GM19397 (cell line): Measurements from ENCODE around the gene AGGF1.
"Not testable (repeated sequence)": the region's sequence is repeated elsewhere in the genome, so short reads cannot be mapped to it uniquely, and the experiment has no call there.

Experiments
- ATAC-seq: cut with Tn5 transposase; IDR thresholded peaks from one replicate; pipeline ENCODE4 v1.9.1; 2021; ENCODE audit warnings: mild to moderate bottlenecking, moderate library complexity; ENCODE audit not compliant: unreplicated experiment

The AGGF1 gene

GRCh38 chr5:77024490-77024889 is 5.7 kb upstream of the AGGF1 start:
- no peak for ATAC-seq

GRCh38 chr5:77028631-77029375 is 1.4 kb upstream of the AGGF1 start:
- no peak for ATAC-seq

- no peak for ATAC-seq
Observed at GRCh38 chr5:77029376-77029885, 773 bp upstream of the AGGF1 start.

- no peak for ATAC-seq
Observed at GRCh38 chr5:77031891-77032290, 1.7 kb downstream of the AGGF1 start.

GRCh38 chr5:77032635-77033034 is 2.4 kb downstream of the AGGF1 start:
- ATAC-seq: no peak

- no peak for ATAC-seq
Observed at GRCh38 chr5:77033338-77033737, 3.1 kb downstream of the AGGF1 start.

GRCh38 chr5:77035950-77036349 is 5.7 kb downstream of the AGGF1 start:
- ATAC-seq: no peak

GRCh38 chr5:77046416-77047073 is 16.3 kb downstream of the AGGF1 start:
- no peak for ATAC-seq

- ATAC-seq: no peak
Observed at GRCh38 chr5:77064040-77064439, 33.8 kb downstream of the AGGF1 start.

- ATAC-seq: no peak
Observed at GRCh38 chr5:77065256-77065655, 35.1 kb downstream of the AGGF1 start.

- ATAC-seq: no peak
Observed at GRCh38 chr5:77066184-77066583, 36.0 kb downstream of the AGGF1 start.

GRCh38 chr5:77066823-77067442 is 36.7 kb downstream of the AGGF1 start:
- no peak for ATAC-seq

GRCh38 chr5:77073667-77074066 is 43.5 kb downstream of the AGGF1 start:
- ATAC-seq: no peak

GRCh38 chr5:77074745-77075144 is 44.5 kb downstream of the AGGF1 start:
- ATAC-seq: no peak

GRCh38 chr5:77076961-77077828 is 47.0 kb downstream of the AGGF1 start:
- ATAC-seq: peak; percentile 90

- no peak for ATAC-seq
Observed at GRCh38 chr5:77077829-77078176, 47.6 kb downstream of the AGGF1 start.

GRCh38 chr5:77080479-77080878 is 50.3 kb downstream of the AGGF1 start:
- not testable (repeated sequence) for ATAC-seq

GRCh38 chr5:77080905-77081304 is 50.7 kb downstream of the AGGF1 start:
- no peak for ATAC-seq

GRCh38 chr5:77082280-77082679 is 52.1 kb downstream of the AGGF1 start:
- no peak for ATAC-seq

- no peak for ATAC-seq
Observed at GRCh38 chr5:77083088-77083487, 52.9 kb downstream of the AGGF1 start.

GRCh38 chr5:77086368-77086688 is 56.1 kb downstream of the AGGF1 start:
- no peak for ATAC-seq
